Measurements from ENCODE around the gene GDPD3. TPM values are rescaled to one million over a fixed set of nuclear protein-coding genes. Genes with fewer than 3 reads are reported as not detected.

GDPD3 gene
- total RNA-seq, 6 donors from 2014 or later, result 1.1 to 17.8 (median 5.4) TPM

GRCh38 chr16:30108059-30108850 lies 5.1 kb downstream of the GDPD3 start:
- Histone ChIP-seq H3K4me1 (peaks cover 0 to 11% (median 3%) of the 10 kb centered on the region in 4 donors), H3K36me3 (peaks cover 0 to 87% (median 35%) of the 10 kb centered on the region in 4 donors), H3K4me3 (no peak overlapping the region), H3K27ac (no peak overlapping the region), H3K9me3 (no peaks in the 10 kb centered on the region), H3K27me3 (no peaks in the 10 kb centered on the region)
- TF ChIP-seq CTCF (IDR thresholded peaks at IDR 0.05) (no peak), POLR2AphosphoS5 (IDR thresholded peaks at IDR 0.05) (no peak), EP300 (IDR thresholded peaks at IDR 0.05) (no peak), POLR2A (IDR thresholded peaks at IDR 0.05) (no peak)
- WGBS, 2 donors, result 83 to 87% methylated on average over 11 to 15 of the region's 15 CpGs
- ATAC-seq (ENCODE audit: low FRiP score in 2 of 2) (no peak), DNase-seq (no peak)

DNA sequence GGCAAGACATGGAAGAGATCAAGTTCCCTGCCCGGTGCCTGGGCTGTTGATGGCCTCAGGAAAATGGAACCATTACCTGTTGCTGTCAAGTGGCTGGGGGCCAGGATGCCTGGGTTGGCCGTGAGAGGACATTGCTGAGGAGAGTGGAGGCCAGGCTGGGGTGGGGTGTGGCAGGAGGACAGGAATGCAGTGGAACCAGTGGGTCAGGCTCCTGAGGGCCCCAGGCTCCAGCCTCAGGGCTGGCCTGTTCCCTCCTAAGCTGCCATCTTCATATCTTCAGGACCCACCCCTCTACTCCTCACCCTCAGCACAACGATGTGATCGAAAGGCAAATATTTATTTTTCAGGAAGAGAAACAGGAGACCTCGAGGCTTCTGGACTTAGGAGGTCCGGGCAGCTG lies 8.8 kb downstream of the GDPD3 start:
- H3K36me3 ChIP-seq, result peaks cover 0 to 51% (median 17%) of the 10 kb centered on the region in 4 donors
- peaks cover 0 to 3% (median 0%) of the 10 kb centered on the region in 4 donors for H3K4me1 ChIP-seq
- H3K9me3 ChIP-seq, result no peaks in the 10 kb centered on the region
- no peaks in the 10 kb centered on the region for H3K27me3 ChIP-seq
- WGBS, 2 donors, result 68 to 74% methylated on average over 4 to 6 of the region's 6 CpGs
- H3K4me3 ChIP-seq, result no peak overlapping the region
- H3K27ac ChIP-seq, result peak overlapping the region in 3 of 4 donors; percentile 4 to 62 (median 38)
- peak; percentile 52 to 93 for ATAC-seq (ENCODE audit: low FRiP score in 2 of 2)
- TF ChIP-seq EP300 (IDR thresholded peaks at IDR 0.05) (peak in 1 of 4 donors; percentile 24), POLR2A (IDR thresholded peaks at IDR 0.05) (no peak), POLR2AphosphoS5 (IDR thresholded peaks at IDR 0.05) (peak; percentile 22 to 25)
- peak in 1 of 2 donors; percentile 73 for DNase-seq

DNA sequence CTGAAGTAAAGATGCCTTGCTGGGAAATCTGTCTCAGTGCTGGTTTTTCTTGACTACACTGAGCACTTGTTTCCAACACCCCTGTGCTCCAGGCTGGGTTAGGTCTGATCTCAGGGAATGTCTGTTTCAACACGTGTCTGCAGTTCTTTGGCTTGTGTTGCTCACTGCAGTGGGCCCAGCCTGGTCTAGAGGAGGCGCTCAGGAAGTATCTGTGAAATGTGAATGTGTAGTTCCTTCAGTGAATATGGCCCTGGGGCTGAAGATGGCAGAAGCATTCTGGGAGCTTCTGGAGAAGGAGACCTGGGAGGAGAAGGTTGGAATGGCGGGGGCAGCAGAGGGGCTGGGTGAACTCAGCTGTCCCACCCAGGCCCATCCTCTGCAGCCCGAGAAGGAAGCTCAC lies 9.2 kb downstream of the GDPD3 start:
- H3K4me3 ChIP-seq, result no peak overlapping the region
- peaks cover 0 to 47% (median 15%) of the 10 kb centered on the region in 4 donors for H3K36me3 ChIP-seq
- ATAC-seq (ENCODE audit: low FRiP score in 2 of 2), result peak in 1 of 2 donors; percentile 17
- H3K27me3 ChIP-seq, result no peaks in the 10 kb centered on the region
- TF ChIP-seq POLR2AphosphoS5 (IDR thresholded peaks at IDR 0.05) (no peak), EP300 (IDR thresholded peaks at IDR 0.05) (no peak), POLR2A (IDR thresholded peaks at IDR 0.05) (no peak), CTCF (IDR thresholded peaks at IDR 0.05) (no peak)
- WGBS, 2 donors, result 79 to 81% methylated on average over 4 of the region's 4 CpGs
- H3K9me3 ChIP-seq, result no peaks in the 10 kb centered on the region
- peaks cover 0 to 3% (median 0%) of the 10 kb centered on the region in 4 donors for H3K4me1 ChIP-seq
- DNase-seq, result no peak
- H3K27ac ChIP-seq, result peak overlapping the region in 3 of 4 donors; percentile 4 to 62 (median 38)

GRCh38 chr16:30096862-30097563 lies 16.3 kb downstream of the GDPD3 start:
- TF ChIP-seq POLR2A (IDR thresholded peaks at IDR 0.05), result no peak
- TF ChIP-seq EP300 (IDR thresholded peaks at IDR 0.05), result no peak
- TF ChIP-seq POLR2AphosphoS5 (IDR thresholded peaks at IDR 0.05), result no peak
- no peak for TF ChIP-seq CTCF (IDR thresholded peaks at IDR 0.05)
- Histone ChIP-seq H3K9me3 (peaks cover 0 to 26% (median 13%) of the 10 kb centered on the region in 4 donors), H3K4me1 (peaks cover 27 to 42% (median 35%) of the 10 kb centered on the region in 4 donors), H3K27ac (peak overlapping the region; percentile 91 to 99 (median 94)), H3K36me3 (peaks cover 2 to 16% (median 9%) of the 10 kb centered on the region in 4 donors), H3K4me3 (peak overlapping the region in 3 of 4 donors; percentile 57 to 85 (median 80)), H3K27me3 (no peaks in the 10 kb centered on the region)
- WGBS, 2 donors, result 85 to 92% methylated on average over 18 of the region's 18 CpGs
- no peak for ATAC-seq (ENCODE audit: low FRiP score in 2 of 2)
- DNase-seq, result no peak
